NCI-H2227 treated with DMSO at 0.1 percent for 48 hours (cell line): Measurements from ENCODE around the gene DTD2.
"Not testable (repeated sequence)": the region's sequence is repeated elsewhere in the genome, so short reads cannot be mapped to it uniquely, and the experiment has no call there.

Experiments used
- DNase-seq: peaks from one replicate; lab custom pipeline; 2025; lab: John Stamatoyannopoulos, UW

DTD2 gene

DNA sequence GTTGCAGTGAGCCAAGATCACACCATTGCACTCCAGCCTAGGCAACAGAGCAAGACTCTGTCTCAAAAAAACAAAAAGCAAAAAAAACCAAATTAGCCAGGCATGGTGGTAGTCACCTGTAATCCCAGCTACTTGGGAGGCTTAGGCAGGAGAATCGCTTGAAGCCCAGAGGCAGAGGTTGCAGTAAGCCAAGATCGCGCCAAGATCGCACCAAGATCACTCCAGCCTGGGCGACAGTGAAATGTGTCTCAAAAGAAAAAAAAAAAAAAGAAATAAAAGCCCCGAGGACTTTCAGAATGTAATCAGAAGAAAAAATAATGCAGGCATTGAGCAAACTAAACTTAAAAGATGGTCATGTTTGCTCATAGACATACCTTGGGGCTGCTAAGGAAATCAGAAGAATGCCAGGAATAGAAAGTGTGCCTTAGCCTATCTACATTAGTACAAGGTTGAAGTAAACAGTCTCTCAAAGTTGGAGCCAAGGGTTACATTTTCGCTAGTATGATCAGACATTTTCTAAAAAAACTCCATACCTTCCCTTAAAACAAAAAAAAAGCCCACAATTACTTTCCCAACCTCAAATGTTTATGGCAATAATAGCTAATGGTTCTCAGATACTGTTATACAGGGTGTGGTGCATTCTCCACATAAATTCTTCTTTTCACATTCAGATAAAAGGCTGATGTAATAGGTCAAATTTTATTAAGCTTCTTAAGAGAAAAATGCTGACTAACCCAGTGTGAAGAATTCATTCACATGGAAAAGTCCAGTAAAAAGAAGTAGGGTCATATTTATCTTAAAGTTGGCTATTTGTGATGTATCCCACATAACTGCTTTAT lies 15.8 kb downstream of the DTD2 start:
- no peak for DNase-seq

DNA sequence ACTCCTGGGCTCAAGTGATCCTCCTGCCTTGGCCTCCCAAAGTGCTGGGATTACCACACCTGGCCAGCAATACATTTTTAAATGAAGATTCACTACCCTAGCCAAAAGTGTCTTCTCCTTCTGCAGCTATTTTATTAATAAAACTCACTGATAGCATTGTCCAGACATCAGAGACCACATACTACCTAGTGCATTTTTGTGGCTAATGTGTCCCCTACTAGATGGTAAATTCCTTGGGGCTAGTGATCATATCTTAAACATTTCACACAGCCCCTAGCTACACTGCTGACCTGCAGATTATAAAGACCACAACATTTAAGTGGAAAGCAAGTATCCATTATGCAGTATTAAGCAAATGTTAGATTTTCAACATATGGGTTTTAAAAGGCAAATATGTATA lies 17.0 kb downstream of the DTD2 start:
- DNase-seq, result no peak

DNA sequence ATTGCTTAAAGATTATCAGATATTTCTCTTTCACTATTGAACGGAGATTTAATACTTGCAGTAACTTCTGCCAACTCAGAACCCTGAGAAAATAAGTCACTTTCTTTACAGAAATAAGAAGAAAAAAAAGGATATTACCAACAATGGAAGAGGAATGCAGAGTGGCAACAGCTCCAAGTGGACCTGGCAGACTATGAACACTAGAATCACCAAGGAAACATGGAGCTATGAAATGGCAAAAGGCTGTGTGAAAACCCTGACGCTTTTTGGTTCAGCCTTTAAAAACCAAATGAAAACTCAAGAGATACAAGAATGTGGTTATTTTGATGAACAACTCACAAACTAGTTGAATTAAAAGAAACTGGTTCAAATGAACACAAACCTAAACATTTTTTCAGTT lies 17.7 kb downstream of the DTD2 start:
- no peak for DNase-seq

DNA sequence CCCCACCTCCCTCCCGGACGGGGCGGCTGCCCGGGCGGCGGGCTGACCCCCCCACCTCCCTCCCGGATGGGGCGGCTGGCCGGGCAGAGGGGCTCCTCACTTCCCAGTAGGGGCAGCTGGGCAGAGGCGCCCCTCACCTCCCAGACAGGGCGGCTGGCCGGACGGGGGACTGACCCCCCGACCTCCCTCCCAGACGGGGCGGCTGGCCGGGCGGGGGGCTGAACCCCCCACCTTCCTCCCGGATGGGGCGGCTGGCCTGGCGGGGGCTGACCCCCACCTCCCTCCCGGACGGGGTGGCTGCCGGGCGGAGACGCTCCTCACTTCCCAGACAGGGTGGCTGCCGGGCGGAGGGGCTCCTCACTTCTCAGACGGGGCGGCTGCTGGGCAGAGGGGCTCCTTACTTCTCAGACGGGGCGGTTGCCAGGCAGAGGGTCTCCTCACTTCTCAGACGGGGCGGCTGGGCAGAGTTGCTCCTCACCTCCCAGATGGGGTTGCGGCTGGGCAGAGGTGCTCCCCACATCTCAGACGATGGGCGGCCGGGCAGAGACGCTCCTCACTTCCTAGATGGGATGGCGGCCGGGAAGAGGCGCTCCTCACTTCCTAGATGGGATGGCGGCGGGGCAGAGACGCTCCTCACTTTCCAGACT lies 20.1 kb downstream of the DTD2 start:
- not testable (repeated sequence) for DNase-seq

DNA sequence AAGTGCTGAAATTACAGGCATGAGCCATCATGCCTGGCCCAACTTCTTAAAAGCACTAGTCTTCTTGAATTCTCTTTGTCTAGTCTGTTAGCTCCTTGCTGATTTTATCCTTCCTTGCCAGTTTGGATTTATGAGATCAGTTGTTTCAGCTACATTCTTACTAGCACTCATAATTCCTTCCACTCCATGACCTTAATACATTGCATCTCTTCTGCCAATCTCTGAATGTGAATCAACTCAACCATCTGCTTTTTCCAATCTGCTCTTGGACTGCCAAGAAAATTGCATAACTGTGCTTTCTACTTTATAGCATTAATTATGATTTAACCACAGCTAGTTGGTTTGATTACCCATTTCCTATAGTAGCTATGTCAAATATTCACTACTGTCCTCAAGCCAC lies 22.0 kb downstream of the DTD2 start:
- DNase-seq, result no peak

DNA sequence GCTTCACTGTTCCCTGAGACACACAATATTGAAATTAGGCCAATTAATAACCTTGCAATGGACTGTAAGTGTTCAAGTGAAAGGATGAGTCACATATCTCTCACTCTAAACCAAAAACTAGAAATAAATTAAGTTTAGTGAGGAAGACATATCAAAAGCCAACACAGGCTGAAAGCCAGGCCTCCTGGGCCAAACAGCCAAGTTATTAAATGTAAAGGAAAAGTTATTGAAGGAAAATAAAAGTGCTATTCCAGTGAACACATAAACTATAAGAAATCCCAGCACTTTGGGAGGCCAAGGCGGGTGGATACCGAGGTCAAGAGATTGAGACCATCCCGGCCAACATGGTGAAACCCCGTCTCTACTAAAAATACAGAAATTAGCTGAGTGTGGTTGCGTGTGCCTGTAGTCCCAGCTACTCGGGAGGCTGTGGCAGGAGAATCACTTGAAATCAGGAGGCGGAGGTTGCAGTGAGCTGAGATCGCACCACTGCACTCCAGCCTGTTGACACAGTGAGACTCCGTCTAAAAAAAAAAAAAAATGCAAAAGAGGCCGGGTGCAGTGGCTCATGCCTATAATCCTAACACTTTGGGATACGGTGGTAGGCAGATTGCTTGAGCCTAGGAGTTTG lies 26.6 kb downstream of the DTD2 start:
- no peak for DNase-seq

DNA sequence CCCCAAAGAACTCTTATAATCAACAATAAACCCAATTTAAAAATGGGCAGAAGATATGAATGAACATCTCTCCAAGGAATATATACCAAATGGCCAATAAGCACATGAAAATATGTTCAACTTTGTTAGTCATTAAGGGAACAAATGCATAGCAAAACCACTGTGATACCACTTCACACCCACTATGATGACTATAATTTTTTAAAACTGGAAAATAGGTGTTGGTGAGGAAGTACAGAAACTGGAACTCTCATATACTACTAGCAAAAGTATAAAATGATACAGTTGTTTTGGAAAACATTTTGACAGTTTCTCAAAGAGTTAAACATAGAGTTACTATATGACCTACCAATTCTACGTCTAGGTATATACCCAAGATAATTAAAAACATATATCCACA lies 27.5 kb downstream of the DTD2 start:
- DNase-seq, result no peak

DNA sequence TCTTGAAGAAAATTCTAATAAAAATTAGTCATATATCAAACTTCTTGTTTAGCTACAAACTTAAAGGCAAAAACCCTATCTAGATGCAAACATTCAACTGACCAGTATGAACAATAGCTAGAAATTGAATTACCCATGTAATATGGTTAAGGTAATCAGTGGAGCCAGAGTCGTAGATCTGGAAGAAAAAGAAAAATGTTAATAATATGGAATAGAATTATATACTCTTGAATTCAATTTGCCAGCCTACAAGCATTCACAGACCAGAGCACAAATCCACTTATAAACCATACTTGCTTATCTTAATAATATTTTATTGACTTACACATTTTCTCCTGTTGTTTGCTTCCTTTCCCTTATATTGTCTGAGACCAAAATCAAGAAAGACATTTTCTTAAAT lies 29.3 kb downstream of the DTD2 start:
- DNase-seq, result no peak

DNA sequence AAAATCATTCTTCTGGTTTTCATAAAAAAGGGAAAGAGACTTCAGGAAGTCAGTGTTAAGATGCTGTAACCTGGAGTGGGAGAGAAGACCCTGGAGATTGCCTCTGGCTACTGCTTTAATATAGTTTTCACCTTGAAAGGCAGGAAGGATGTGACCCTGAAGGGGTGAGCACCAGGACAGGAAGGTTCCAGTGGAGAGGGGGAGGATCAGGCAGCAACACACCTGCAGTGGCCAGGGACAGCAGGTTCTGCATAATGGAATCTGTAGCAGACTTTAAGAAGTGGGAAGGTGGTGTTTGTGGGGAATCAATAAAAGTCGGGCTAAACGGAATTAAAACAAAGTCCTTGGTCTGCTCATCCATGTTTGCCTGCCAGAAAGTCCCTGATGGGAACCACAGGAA lies 30.6 kb downstream of the DTD2 start:
- DNase-seq, result no peak

DNA sequence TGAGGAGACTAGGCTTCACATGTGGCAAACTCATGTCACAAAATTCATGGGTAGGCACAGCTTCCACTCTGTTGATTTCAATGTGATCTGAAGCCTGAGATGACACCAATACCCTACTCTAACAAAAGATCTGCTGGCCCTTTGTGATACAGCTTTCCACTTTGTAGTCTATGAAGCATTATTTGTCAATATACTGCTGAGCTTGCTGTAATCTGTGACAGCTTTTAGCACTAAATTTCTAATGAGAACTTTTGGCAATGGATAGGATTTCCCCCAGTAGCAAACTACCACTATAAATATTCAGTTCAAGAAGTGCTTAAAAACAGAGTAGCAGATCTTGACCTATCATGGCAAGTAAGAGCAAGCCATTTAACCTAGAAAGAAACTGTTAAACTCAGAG lies 31.4 kb downstream of the DTD2 start:
- DNase-seq, result no peak

DNA sequence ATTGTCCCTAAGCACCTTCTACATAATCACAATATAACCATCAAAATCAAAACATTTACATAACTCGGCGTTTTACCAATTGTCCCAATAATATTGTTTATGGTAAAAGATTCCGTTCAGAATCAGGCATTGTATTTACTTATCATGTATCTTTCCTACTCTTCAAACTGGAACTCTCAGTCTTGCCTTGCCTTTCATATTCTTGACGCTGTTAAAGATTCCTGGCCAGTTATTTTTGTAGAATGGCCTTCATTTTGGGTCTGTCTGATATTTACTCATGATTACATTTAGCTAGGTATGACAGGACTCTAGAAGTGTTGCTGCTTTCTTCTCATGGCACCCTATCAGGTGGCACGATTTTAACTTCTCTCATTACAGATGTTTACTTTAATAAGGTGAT lies 36.1 kb downstream of the DTD2 start:
- no peak for DNase-seq

DNA sequence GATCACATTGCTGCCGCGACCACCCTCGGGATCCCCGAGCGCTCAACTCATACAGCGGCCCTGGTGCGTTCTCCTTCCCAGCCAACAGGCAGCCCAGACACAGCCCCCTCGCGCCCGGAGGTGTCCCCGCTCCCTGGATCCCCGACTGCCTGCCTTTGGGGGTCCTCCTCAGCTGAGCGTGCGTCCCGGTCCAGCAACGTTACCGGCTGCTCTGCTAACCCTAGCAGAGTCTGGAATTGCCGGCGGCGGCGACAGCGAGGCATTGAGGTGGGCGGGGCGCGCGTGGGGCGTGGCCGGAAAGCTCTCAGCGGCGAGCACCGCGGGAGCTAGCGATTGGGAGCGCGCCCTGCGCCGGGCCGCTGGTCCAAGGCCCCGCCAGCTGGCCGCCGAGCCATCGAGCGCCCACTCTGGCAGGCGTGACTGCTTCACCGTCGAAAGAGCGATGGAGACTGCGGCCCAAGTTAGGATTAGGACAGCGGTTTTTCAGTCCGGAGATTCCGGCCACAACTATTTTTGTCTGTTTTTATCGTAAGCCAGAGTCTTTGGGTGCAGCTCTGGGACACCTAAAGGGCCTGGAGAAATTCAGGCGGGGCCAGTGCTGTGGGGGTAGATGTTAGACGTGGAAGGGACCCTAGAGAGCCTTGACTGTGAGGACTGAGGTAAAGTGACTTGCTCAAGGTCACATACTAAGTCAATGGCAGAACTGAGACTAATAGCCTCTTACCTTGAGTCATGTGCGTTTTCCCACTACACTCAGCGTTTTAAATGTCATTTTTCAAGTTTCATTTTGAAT lies 36.8 kb downstream of the DTD2 start, which contains the start of gene HEATR5A:
Gene HEATR5A, minus strand, starts transcription at position 232 of the 793 bp plus-strand sequence. CDS start 17,575 bp downstream, outside the sequence.
- DNase-seq, result peak; percentile 93

DNA sequence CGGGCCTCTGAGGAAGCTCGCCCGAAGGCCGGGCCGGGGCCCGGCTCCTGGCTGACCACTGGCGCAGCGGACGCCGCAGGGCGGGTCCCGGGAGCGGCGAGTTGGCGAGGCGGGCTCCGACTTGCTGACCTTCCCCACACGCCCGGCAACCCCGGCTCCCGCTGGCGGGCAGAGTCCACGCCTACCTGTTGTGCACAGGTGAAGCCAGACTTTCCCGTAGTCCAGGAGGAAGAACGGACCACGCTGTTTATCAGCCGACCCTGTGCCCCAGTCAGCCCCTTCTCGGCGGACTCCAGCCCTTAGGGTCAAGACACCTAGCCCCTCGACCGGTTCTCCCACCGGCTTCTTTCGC lies 37.4 kb downstream of the DTD2 start:
- DNase-seq, result no peak

DNA sequence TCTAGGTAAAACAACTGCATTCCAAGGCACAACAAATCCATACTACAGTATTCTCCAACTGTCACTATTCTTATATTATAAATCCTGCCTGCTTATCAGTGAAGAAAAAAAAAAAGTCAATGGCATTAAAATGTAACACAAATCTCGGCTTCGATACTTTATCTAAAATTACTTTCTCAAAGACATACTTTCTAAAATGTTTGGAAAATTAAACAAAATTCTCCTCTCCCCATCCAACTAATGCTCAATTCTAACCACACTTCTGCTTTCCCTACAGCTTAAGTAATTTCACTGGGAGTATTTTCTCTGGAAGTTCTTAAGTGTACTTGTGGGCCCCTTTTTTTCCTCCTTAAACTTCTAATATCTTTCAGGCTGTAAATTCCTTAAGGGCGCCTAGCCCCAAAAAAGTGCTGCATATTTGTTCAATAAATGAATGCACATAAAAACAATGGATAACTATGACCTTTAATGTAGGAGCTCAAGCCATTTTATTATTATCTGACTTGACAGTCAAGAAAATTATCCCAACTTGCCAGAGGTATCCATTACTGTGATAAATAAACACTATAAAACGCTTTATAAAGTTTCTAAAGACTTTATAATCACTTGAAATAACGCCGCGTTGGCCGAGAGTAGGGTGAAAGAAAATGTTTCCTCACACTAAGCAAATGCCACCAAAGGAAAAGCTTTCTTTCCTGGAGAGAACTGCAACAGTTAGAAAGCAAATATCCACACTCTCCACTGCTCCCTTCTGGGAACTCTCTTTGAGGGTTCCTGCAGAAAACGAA lies 37.9 kb downstream of the DTD2 start:
- peak; percentile 16 for DNase-seq

DNA sequence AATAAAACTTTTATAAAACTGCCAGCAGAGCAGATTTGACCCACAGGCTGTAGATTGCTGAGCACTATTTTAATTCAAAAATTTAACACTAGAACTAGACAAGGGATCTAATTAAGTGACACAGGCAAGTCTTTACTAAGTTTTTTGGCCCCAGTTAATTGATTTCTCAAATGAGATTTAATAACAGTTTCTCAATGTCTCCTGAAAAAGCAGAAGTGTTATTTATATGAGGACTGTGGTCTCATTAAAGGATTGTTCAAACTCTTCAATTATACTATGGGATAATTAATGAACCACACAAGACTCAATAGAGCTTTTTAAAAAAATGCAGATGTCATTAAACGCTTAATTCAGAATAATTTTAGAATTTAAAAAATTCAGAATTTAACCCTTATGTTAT lies 38.9 kb downstream of the DTD2 start:
- DNase-seq, result no peak

DNA sequence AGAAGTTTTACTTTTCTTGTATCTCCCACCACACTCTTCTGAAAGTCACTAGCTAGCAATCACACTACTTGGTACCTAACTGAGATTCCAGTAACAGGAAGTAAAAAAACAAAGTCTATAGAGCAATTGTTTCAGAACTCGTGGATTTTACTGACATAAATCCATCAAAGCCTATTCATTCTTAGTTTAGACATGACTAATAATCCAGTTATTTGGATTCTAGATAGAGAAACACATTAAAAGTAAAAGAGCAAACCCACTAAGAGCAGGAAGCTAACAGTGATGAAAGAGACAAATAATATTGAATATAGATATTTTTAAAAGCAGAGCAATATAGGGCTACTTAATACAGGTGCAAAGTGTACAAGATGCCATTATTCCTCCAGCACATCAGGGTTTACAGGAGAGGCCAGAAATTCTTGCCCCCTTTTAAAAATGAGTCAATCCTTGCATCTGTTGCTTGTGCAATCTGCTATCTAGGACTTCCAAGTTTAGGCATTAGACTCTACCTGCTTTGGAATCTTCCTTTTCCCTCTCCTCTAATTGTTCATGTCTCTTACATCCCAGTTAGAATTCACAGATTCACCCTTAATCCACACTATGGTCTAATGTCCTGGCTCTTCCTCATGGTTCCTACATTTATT lies 43.0 kb downstream of the DTD2 start:
- no peak for DNase-seq

DNA sequence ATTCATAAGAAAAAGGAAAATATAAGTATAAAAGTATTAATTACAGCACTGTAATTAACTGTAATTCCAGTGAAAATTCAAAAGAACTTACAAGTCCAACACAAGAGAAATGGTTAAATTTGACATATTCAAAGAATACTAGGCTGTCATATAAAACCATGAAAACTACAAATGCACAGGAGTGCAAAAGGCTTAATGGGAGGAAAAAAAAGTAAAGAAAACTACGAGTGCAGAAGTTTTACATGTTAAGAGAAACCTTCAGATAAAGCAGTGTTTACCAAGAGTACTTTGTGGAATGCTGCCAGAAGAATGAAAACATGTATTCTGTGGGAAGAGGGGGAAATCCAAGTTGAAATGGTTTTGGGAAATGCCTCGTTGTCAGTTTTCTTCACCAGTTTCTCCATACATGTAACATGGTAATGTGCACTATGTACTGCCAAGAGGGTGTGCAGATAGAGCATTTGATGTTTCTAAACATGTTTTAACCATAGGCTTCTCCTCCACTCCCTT lies 46.0 kb downstream of the DTD2 start:
- DNase-seq, result no peak

DNA sequence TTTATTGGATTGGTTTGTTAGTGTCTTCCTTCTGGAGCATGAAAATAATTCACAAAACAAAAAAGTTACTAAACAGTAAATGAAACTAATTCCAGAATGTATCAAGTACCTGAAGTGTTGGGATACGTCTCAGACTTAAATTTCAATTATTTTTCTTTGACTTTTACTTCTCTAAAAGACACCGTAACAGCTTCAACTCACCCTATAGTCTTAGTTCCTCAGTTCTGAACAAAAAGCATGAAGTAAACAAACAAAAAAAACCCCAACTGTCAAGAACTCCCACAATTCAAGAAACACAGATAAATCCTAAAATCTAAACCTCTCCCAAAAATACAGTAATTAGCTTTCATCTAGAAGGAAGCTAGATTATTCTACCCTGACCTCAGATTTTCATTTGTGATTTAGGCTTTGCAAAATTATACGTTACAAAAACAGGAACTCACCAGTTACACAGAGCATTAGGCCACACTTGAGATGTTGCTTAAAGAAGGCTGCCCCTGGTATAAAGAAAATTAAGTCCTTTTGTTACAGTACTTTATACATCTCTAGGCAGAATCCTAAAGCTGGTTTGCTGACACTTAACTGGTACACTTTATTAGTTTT lies 47.2 kb downstream of the DTD2 start:
- peak; percentile 64 for DNase-seq

DNA sequence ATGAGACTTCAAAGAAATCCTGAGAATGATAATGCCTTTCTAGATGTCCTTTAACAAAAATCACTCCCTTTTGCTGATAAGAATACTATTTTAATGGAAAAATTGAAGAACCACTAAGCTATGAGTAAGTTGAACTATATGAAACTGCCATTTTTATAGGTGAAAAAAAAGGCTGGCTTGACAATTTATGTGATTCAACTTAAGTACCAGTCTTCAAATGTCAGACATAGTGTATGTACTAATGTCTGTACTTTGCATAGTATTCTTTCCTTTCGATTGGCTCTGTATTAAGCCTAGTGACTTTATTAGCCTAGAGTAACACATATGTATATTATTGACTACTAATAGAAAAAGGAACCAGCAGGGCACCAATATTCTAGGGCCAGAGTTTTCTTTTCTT lies 48.9 kb downstream of the DTD2 start:
- DNase-seq, result no peak

DNA sequence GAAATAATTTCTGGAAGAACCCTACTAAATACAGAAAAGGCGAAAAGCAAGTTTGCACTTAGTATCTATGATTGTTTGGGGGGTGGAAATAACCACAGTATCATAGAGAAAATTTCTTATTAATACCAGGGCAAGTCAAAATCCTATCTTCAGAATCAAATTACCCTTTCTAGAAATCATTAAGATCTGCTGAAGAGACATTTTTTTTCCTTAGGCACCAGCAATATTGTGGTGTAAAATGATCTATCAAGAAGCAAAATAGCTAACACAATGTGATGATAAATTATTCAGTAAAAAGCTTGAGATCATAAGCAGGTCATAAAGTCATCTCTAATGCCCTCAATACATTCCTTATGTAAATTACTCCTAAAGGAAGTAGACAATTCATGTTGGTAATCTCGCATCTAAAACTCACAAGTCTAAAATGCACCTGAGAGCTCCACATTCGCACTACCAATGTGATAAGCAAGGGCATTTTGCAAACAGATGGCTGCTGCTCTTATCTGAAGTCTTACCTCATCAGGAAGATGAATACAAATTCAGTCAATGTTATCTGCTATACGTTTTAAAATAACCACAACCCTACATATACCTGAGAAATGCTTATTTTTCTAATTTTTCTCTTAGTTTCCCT lies 51.6 kb downstream of the DTD2 start:
- no peak for DNase-seq
